H9 (cell line): ENCODE results near the gene ABLIM3. TPM values are rescaled to one million over a fixed set of nuclear protein-coding genes. Genes with fewer than 3 reads are reported as not detected.

Experiments used
- DNase-seq: peaks from one replicate; pipeline ENCODE4 v3.0.0-alpha.2; 2017
- H2AFZ ChIP-seq: one replicate; pipeline ENCODE4 v1.6.1; 2013; ENCODE audit warnings: mild to moderate bottlenecking, low read length, control low read depth, moderate library complexity
- H2AK5ac ChIP-seq: 2 replicates; pipeline ENCODE4 v1.6.1; 2013; ENCODE audit warnings: low read length, control low read depth, mixed read lengths; ENCODE audit not compliant: insufficient read length
- H2BK120ac ChIP-seq: one replicate; pipeline ENCODE4 v1.6.1; 2013; ENCODE audit warnings: low read depth, mild to moderate bottlenecking, low read length, control low read depth, inconsistent platforms; ENCODE audit not compliant: poor library complexity, severe bottlenecking
- H2BK12ac ChIP-seq: 2 replicates; pipeline ENCODE4 v1.6.1; 2013; ENCODE audit warnings: low read length, control low read depth, mixed read lengths, low read depth; ENCODE audit not compliant: insufficient read length
- H2BK15ac ChIP-seq: 2 replicates; pipeline ENCODE4 v1.6.1; 2013; ENCODE audit warnings: low read depth, low read length, control low read depth
- H2BK20ac ChIP-seq: one replicate; pipeline ENCODE4 v1.6.1; 2013; ENCODE audit warnings: low read depth, mild to moderate bottlenecking, low read length, control low read depth, inconsistent platforms; ENCODE audit not compliant: poor library complexity, severe bottlenecking
- H2BK5ac ChIP-seq: 2 replicates; pipeline ENCODE4 v1.6.1; 2013; ENCODE audit warnings: low read length, control low read depth, mixed read lengths; ENCODE audit not compliant: insufficient read length
- H3K14ac ChIP-seq: 2 replicates; pipeline ENCODE4 v1.6.1; 2013; ENCODE audit warnings: low read length, control low read depth; ENCODE audit not compliant: insufficient read depth
- H3K18ac ChIP-seq: 2 replicates; pipeline ENCODE4 v1.6.1; 2013; ENCODE audit warnings: low read depth, mild to moderate bottlenecking, mixed read lengths, low read length, control low read depth; ENCODE audit not compliant: insufficient read length
- H3K23ac ChIP-seq: 2 replicates; pipeline ENCODE4 v1.6.1; 2013; ENCODE audit warnings: low read length, control low read depth, mixed read lengths, low read depth; ENCODE audit not compliant: insufficient read length
- H3K23me2 ChIP-seq: 2 replicates; pipeline ENCODE4 v1.6.1; 2013; ENCODE audit warnings: low read depth, mild to moderate bottlenecking, mixed read lengths, low read length, control low read depth; ENCODE audit not compliant: insufficient read length, poor library complexity, severe bottlenecking
- H3K27ac ChIP-seq: 2 replicates; pipeline ENCODE4 v1.5.1; 2013; ENCODE audit warnings: low read length, control low read depth, mixed read lengths, low read depth; ENCODE audit not compliant: insufficient read length
- H3K27me3 ChIP-seq: 2 replicates; pipeline ENCODE4 v1.6.1; 2013; ENCODE audit warnings: low read length, control low read depth, inconsistent platforms; ENCODE audit not compliant: insufficient read depth
- H3K4ac ChIP-seq: 2 replicates; pipeline ENCODE4 v1.6.1; 2013; ENCODE audit warnings: low read depth, mild to moderate bottlenecking, control low read depth, inconsistent platforms, low read length, moderate library complexity
- H3K4me1 ChIP-seq: 2 replicates; pipeline ENCODE4 v1.6.1; 2013; ENCODE audit warnings: low read length, control low read depth, inconsistent platforms; ENCODE audit not compliant: insufficient read depth
- H3K4me2 ChIP-seq: 2 replicates; pipeline ENCODE4 v1.6.1; 2013; ENCODE audit warnings: low read length, control low read depth, mixed read lengths; ENCODE audit not compliant: insufficient read length, insufficient read depth
- H3K56ac ChIP-seq: 2 replicates; pipeline ENCODE4 v1.6.1; 2013; ENCODE audit warnings: low read depth, mild to moderate bottlenecking, mixed read lengths, low read length, control low read depth; ENCODE audit not compliant: insufficient read length
- H3K79me1 ChIP-seq: 2 replicates; pipeline ENCODE4 v1.6.1; 2013; ENCODE audit warnings: low read depth, mild to moderate bottlenecking, moderate library complexity, low read length, control low read depth, inconsistent platforms; ENCODE audit not compliant: insufficient read depth, poor library complexity, severe bottlenecking
- H3K79me2 ChIP-seq: 2 replicates; pipeline ENCODE4 v1.6.1; 2013; ENCODE audit warnings: low read length, control low read depth, inconsistent platforms; ENCODE audit not compliant: insufficient read depth
- H3K9ac ChIP-seq: 2 replicates; pipeline ENCODE4 v1.6.1; 2013; ENCODE audit warnings: low read length, control low read depth, mixed read lengths; ENCODE audit not compliant: insufficient read length; ENCODE audit errors: extremely low read depth
- H3K9me3 ChIP-seq: one replicate; pipeline ENCODE4 v1.6.1; 2013; ENCODE audit warnings: low read depth, low read length, inconsistent platforms; ENCODE audit not compliant: control insufficient read depth
- H3T11ph ChIP-seq: one replicate; pipeline ENCODE4 v1.6.1; 2013; ENCODE audit warnings: mild to moderate bottlenecking, low read length, control low read depth, inconsistent platforms
- H4K20me1 ChIP-seq: one replicate; pipeline ENCODE4 v1.6.1; 2013; ENCODE audit not compliant: control insufficient read depth, insufficient read length, insufficient read depth
- H4K5ac ChIP-seq: 2 replicates; pipeline ENCODE4 v1.6.1; 2013; ENCODE audit warnings: low read depth, mild to moderate bottlenecking, mixed read lengths, low read length, control low read depth; ENCODE audit not compliant: insufficient read length
- H4K8ac ChIP-seq: replicated peaks from 2 replicates; pipeline ENCODE4 v1.6.1; 2013; ENCODE audit warnings: low read length, control low read depth, mixed read lengths, low read depth; ENCODE audit not compliant: insufficient read length
- H4K91ac ChIP-seq: 2 replicates; pipeline ENCODE4 v1.6.1; 2013; ENCODE audit warnings: low read depth, mild to moderate bottlenecking, moderate library complexity, mixed read lengths, low read length, control low read depth; ENCODE audit not compliant: insufficient read length
- H3K27ac Mint-ChIP-seq, 3 experiments: 2 replicates in 2 of 3; 3 replicates in 1 of 3; pipeline ENCODE4 v1.8.0; 2020 to 2021; ENCODE audit warnings: mixed read lengths in 3 of 3, mild to moderate bottlenecking in 1 of 3, moderate library complexity in 1 of 3
- H3K27me3 Mint-ChIP-seq: 2 replicates; pipeline ENCODE4 v1.8.0; 2021; ENCODE audit warnings: low read depth, mild to moderate bottlenecking, moderate library complexity, mixed read lengths
- H3K36me3 Mint-ChIP-seq, 3 experiments: 2 replicates in 2 of 3; 3 replicates in 1 of 3; pipeline ENCODE4 v1.8.0; 2020 to 2021; ENCODE audit warnings: low read depth in 3 of 3, mixed read lengths in 3 of 3; ENCODE audit not compliant: insufficient read depth in 1 of 3
- H3K4me1 Mint-ChIP-seq, 2 experiments: 2 replicates each; pipeline ENCODE4 v1.8.0; 2020; ENCODE audit warnings: mixed read lengths in 2 of 2
- H3K4me3 Mint-ChIP-seq, 2 experiments: 2 replicates in 1 of 2; 3 replicates in 1 of 2; pipeline ENCODE4 v1.8.0; 2020 to 2021; ENCODE audit warnings: mild to moderate bottlenecking in 2 of 2, mixed read lengths in 2 of 2, moderate library complexity in 1 of 2
- H3K9me3 Mint-ChIP-seq, 2 experiments: 2 replicates in 1 of 2; 3 replicates in 1 of 2; pipeline ENCODE4 v1.8.0; 2020; ENCODE audit warnings: mild to moderate bottlenecking in 2 of 2, mixed read lengths in 2 of 2, moderate library complexity in 1 of 2
- WGBS: extraction: QIAGEN DNeasy Blood & Tissue Kit; methylation state at CpG from one replicate; pipeline ENCODE4 v1.1.7; 2013; ENCODE audit warnings: missing lambda C conversion rate, low lambda C conversion rate, mixed read lengths; ENCODE audit not compliant: insufficient read length; ENCODE audit errors: extremely low coverage; 5-methylcytosine and 5-hydroxymethylcytosine counted together
- total RNA-seq: library from RNA; stranded (reverse); gene quantifications from 2 replicates; pipeline ENCODE4 v1.2.1, GENCODE V29; 2021
- TF ChIP-seq, protein P1 (sequence below): fragments of 200-600 bp; sonication (generic); conservative IDR thresholded peaks from 3 replicates; pipeline ENCODE4 v1.8.0; 2021; ENCODE audit warnings: antibody characterized with exemption, mild to moderate bottlenecking

Gene ABLIM3
- total RNA-seq, 1 experiment from 2014 or later = 0.20 TPM

DNA sequence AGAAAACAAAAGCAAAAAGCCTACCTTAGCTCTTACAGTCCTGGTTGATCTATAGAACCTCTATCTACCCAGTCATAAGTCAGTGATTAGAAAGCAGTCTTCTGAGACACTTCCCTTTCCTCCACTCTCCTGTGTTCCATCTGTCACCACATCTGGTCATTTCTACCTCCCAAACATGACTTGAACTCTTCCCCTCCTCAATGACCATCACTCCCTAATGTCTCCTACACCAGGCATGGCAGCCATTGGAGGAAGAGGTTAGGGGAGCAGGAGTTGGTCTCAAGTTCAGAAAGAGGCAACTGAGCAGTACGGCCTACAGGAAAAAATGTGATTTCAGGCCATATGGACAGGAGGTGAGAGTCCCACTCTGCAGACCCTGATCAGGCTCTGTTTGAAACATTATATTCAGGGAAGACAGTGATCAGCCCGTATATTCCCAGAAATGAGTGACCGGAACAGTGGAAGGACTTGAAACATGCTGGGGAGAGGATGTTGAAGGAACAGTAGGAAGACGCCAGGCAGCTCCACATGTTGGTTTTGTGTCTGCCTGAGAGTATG is 12.0 kb downstream of the ABLIM3 start:
- H3K79me2 ChIP-seq = no peaks in the 10 kb centered on the region
- H3K4me1 Mint-ChIP-seq = peaks cover 0 to 7% of the 10 kb centered on the region in 2 experiments; a peak in 2 of 4 replicates
- H2BK120ac ChIP-seq = no peak overlapping the region
- TF ChIP-seq, protein P1, sequence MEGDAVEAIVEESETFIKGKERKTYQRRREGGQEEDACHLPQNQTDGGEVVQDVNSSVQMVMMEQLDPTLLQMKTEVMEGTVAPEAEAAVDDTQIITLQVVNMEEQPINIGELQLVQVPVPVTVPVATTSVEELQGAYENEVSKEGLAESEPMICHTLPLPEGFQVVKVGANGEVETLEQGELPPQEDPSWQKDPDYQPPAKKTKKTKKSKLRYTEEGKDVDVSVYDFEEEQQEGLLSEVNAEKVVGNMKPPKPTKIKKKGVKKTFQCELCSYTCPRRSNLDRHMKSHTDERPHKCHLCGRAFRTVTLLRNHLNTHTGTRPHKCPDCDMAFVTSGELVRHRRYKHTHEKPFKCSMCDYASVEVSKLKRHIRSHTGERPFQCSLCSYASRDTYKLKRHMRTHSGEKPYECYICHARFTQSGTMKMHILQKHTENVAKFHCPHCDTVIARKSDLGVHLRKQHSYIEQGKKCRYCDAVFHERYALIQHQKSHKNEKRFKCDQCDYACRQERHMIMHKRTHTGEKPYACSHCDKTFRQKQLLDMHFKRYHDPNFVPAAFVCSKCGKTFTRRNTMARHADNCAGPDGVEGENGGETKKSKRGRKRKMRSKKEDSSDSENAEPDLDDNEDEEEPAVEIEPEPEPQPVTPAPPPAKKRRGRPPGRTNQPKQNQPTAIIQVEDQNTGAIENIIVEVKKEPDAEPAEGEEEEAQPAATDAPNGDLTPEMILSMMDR = no peak
- no peak overlapping the region for H2AK5ac ChIP-seq
- H3T11ph ChIP-seq = no peak overlapping the region
- no peak overlapping the region for H4K91ac ChIP-seq
- H3K27me3 ChIP-seq = no peaks in the 10 kb centered on the region
- H3K79me1 ChIP-seq = no peaks in the 10 kb centered on the region
- no CpG with 5 or more reads among the region's 4 CpGs for WGBS
- no peak overlapping the region for H3K4ac ChIP-seq
- H4K5ac ChIP-seq = no peak overlapping the region
- H3K56ac ChIP-seq = no peak overlapping the region
- H4K20me1 ChIP-seq = no peaks in the 10 kb centered on the region
- no peak for DNase-seq
- H2BK20ac ChIP-seq = no peak overlapping the region
- no peak overlapping the region for H3K14ac ChIP-seq
- H3K9me3 Mint-ChIP-seq = no peaks in the 10 kb centered on the region
- H2BK15ac ChIP-seq = no peak overlapping the region
- no peak overlapping the region for H3K9ac ChIP-seq
- peak overlapping the region; percentile 7 for H3K18ac ChIP-seq
- no peak overlapping the region for H3K4me2 ChIP-seq
- no peak overlapping the region for H3K23ac ChIP-seq
- no peak overlapping the region for H2AFZ ChIP-seq
- H3K9me3 ChIP-seq = no peaks in the 10 kb centered on the region
- no peak overlapping the region for H4K8ac ChIP-seq
- H3K27ac Mint-ChIP-seq = no peak overlapping the region
- no peaks in the 10 kb centered on the region for H3K23me2 ChIP-seq
- peaks cover 2% of the 10 kb centered on the region; the same call in 1 of the 2 replicates for H3K27me3 Mint-ChIP-seq
- no peak overlapping the region for H2BK12ac ChIP-seq
- no peak overlapping the region for H2BK5ac ChIP-seq
- no peak overlapping the region for H3K4me3 Mint-ChIP-seq
- H3K36me3 Mint-ChIP-seq = no peaks in the 10 kb centered on the region
- H3K27ac ChIP-seq = no peak overlapping the region
- no peaks in the 10 kb centered on the region; the same call in 1 of the 2 replicates for H3K4me1 ChIP-seq
